Vagina (tissue), 2 donors: Measurements from ENCODE around the gene HES4.

Experiments
- POLR2A ChIP-seq, 2 donors: fragments of 450-650 bp; IDR thresholded peaks; one replicate each; pipeline ENCODE4 v1.6.1; 2017; ENCODE audit warnings: antibody characterized with exemption in 2 of 2, mild to moderate bottlenecking in 2 of 2, moderate library complexity in 2 of 2
- POLR2AphosphoS5 ChIP-seq, 2 donors: sonication (generic); formaldehyde crosslinking; IDR thresholded peaks; one replicate each; pipeline ENCODE4 v1.9.0; 2017; ENCODE audit warnings: antibody characterized with exemption in 2 of 2, mild to moderate bottlenecking in 2 of 2, low read depth in 1 of 2; ENCODE audit not compliant: insufficient read depth in 1 of 2
- TF ChIP-seq, protein P1 (sequence below), 3 experiments: fragments of 450-650 bp in 2 of 3; fragments of 200-600 bp in 1 of 3; sonication (generic) in 1 of 3; IDR thresholded peaks; one replicate each; pipeline ENCODE4 v1.5.1; 2017 to 2019; ENCODE audit warnings: antibody characterized with exemption in 3 of 3, mild to moderate bottlenecking in 2 of 3, moderate library complexity in 2 of 3

DNA sequence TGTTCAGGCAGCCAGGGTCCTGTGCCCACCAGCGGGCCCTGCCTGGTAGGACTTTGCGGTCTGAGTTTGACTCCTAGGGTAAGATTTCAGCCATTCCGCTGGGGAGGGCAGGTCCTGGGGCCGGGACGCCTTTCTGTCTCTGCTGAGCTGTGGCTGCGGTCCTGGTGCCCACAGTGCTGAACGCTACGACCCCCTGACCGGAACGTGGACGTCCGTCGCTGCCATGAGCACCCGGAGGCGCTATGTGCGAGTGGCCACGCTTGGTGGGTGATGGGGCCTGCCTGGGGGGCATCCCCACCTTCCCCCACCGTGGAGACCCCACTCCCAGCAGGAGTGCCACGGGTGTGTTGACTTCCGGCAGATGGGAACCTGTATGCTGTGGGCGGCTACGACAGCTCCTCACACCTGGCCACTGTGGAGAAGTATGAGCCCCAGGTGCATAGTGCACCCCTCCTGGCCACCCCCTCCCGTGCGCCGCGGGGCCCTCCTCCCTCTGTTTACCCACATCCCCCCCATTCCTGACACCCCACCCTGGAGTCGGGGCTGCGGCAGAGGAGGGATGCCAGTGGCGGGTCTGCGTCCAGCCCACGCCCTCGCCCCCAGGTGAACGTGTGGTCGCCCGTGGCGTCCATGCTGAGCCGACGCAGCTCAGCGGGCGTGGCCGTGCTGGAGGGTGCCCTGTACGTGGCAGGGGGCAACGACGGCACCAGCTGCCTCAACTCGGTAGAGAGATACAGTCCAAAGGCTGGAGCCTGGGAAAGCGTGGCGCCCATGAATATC is 36.0 kb downstream of the HES4 start:
- no peak for TF ChIP-seq POLR2A (IDR thresholded peaks at IDR 0.05)
- TF ChIP-seq POLR2AphosphoS5 (IDR thresholded peaks at IDR 0.05; ENCODE audit: insufficient read depth in 1 of 2, low read depth in 1 of 2), result no peak
- TF ChIP-seq, protein P1, sequence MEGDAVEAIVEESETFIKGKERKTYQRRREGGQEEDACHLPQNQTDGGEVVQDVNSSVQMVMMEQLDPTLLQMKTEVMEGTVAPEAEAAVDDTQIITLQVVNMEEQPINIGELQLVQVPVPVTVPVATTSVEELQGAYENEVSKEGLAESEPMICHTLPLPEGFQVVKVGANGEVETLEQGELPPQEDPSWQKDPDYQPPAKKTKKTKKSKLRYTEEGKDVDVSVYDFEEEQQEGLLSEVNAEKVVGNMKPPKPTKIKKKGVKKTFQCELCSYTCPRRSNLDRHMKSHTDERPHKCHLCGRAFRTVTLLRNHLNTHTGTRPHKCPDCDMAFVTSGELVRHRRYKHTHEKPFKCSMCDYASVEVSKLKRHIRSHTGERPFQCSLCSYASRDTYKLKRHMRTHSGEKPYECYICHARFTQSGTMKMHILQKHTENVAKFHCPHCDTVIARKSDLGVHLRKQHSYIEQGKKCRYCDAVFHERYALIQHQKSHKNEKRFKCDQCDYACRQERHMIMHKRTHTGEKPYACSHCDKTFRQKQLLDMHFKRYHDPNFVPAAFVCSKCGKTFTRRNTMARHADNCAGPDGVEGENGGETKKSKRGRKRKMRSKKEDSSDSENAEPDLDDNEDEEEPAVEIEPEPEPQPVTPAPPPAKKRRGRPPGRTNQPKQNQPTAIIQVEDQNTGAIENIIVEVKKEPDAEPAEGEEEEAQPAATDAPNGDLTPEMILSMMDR (IDR thresholded peaks at IDR 0.05), result no peak
